ENCODE results near the gene TUBB2B.

- peak in 1 of 3 donors; percentile 38 for TF ChIP-seq POLR2AphosphoS5 (IDR thresholded peaks at IDR 0.05)
- TF ChIP-seq POLR2A (IDR thresholded peaks at IDR 0.05): no peak
Observed at GRCh38 chr6:3272911-3273547, 45.6 kb upstream of the TUBB2B start.

Data from spleen (tissue), 3 donors.